K562 (cell line): Measurements from ENCODE around the gene PMF1. TPM values are rescaled to one million over a fixed set of nuclear protein-coding genes. Genes with fewer than 3 reads are reported as not detected.

Source experiments
- ATAC-seq: fragments of 200-7000 bp; cut with Tn5 transposase; 3 replicates; pipeline ENCODE4 v1.9.1; 2020; ENCODE audit warnings: moderate library complexity
- BruUV-seq: library from RNA; stranded (reverse); fragments of 400-500 nt; replicated peaks from 2 replicates; lab custom pipeline; 2021; lab: Mats Ljungman, UMichigan
- CTCF ChIA-PET: fragments of 300-600 bp; formaldehyde crosslinking; extraction: SDS; loops from one replicate; lab custom pipeline; 2021; ENCODE audit warnings: low intra/inter-chr PET ratio; lab: Yijun Ruan, JAX
- POLR2A ChIA-PET: fragments of 300-600, 350-650 bp; sonication (Branson Sonifier 250); formaldehyde crosslinking; extraction: SDS; loops from one replicate; lab custom pipeline; 2021; ENCODE audit warnings: antibody characterized with exemption, inconsistent platforms; lab: Yijun Ruan, JAX
- DNase-seq, 4 experiments: peaks; one replicate each; pipeline versions ENCODE4 v3.0.0 to v3.0.0-alpha.2; 2011 to 2018; ENCODE audit warnings: low spot score in 3 of 4, mixed read lengths in 3 of 4; ENCODE audit errors: extremely low read depth in 1 of 4
- FAIRE-seq: peaks from 2 replicates; lab custom pipeline; 2011; peaks lifted over from hg19 to GRCh38; lab: Jason Lieb, UNC
- H2AFZ ChIP-seq: 2 replicates; pipeline ENCODE4 v1.6.0; 2011; ENCODE audit warnings: low read depth, low read length, control low read depth, inconsistent platforms
- H3K27ac ChIP-seq: fragments of 200-600 bp; 3 replicates; pipeline ENCODE4 v1.8.0; 2011; ENCODE audit warnings: low read depth, mild to moderate bottlenecking, control low read depth, inconsistent platforms, low read length, moderate library complexity, mixed read lengths; ENCODE audit errors: extremely low read depth
- H3K27me3 ChIP-seq, 2 experiments: fragments of 300-600 bp in 1 of 2; 2 replicates in 1 of 2; 3 replicates in 1 of 2; pipeline versions ENCODE4 v1.6.0 to v1.8.0; 2011; ENCODE audit warnings: inconsistent platforms in 2 of 2, low read length in 2 of 2, mild to moderate bottlenecking in 1 of 2, mixed read lengths in 1 of 2, moderate library complexity in 1 of 2; ENCODE audit not compliant: control insufficient read depth in 2 of 2, insufficient read depth in 2 of 2
- H3K36me3 ChIP-seq: fragments of 300-600 bp; 3 replicates; pipeline ENCODE4 v1.8.0; 2011; ENCODE audit warnings: mild to moderate bottlenecking, low read length, inconsistent platforms; ENCODE audit not compliant: control insufficient read depth, insufficient read depth
- H3K4me1 ChIP-seq, 2 experiments: fragments of 200-600 bp in 1 of 2; replicated peaks in 1 of 2; 2 replicates in 1 of 2; 3 replicates in 1 of 2; pipeline versions ENCODE4 v1.5.1 to v1.8.0; 2011; ENCODE audit warnings: inconsistent platforms in 2 of 2, low read length in 2 of 2, mild to moderate bottlenecking in 1 of 2, mixed read lengths in 1 of 2, moderate library complexity in 1 of 2; ENCODE audit not compliant: control insufficient read depth in 2 of 2, insufficient read depth in 2 of 2
- H3K4me2 ChIP-seq: 2 replicates; pipeline ENCODE4 v1.6.1; 2011; ENCODE audit warnings: low read length, control low read depth, inconsistent platforms, mixed read lengths; ENCODE audit not compliant: insufficient read depth
- H3K4me3 ChIP-seq: fragments of 200-600 bp; sonication (generic), shearing (Covaris generic); 2 replicates; pipeline ENCODE4 v1.5.1; 2016; ENCODE audit warnings: control low read depth, inconsistent platforms
- H3K79me2 ChIP-seq: fragments of 200-600 bp; 3 replicates; pipeline ENCODE4 v1.8.0; 2011; ENCODE audit warnings: low read length, inconsistent platforms; ENCODE audit not compliant: control insufficient read depth, insufficient read depth
- H3K9ac ChIP-seq, 2 experiments: 2 replicates each; pipeline versions ENCODE4 v1.6.0 to v1.6.1; 2011; ENCODE audit warnings: low read depth in 2 of 2, low read length in 2 of 2, control low read depth in 1 of 2, inconsistent platforms in 1 of 2, mild to moderate bottlenecking in 1 of 2, mixed read lengths in 1 of 2; ENCODE audit not compliant: insufficient read depth in 1 of 2
- H3K9me1 ChIP-seq: one replicate; pipeline ENCODE4 v1.6.0; 2011; ENCODE audit warnings: inconsistent platforms, mild to moderate bottlenecking, low read length, moderate library complexity; ENCODE audit not compliant: control insufficient read depth, insufficient read depth
- H3K9me3 ChIP-seq: replicated peaks from 2 replicates; pipeline ENCODE4 v1.5.1; 2011; ENCODE audit warnings: low read depth, low read length, inconsistent platforms; ENCODE audit not compliant: control insufficient read depth, insufficient read depth
- H4K20me1 ChIP-seq: replicated peaks from 2 replicates; pipeline ENCODE4 v1.6.1; 2011; ENCODE audit warnings: low read length, inconsistent platforms, mixed read lengths; ENCODE audit not compliant: control insufficient read depth, insufficient read depth
- C11orf30 ChIP-seq: fragments of 450-650 bp; IDR thresholded peaks from 2 replicates; pipeline ENCODE4 v1.6.1; 2016; ENCODE audit warnings: low read depth, mild to moderate bottlenecking
- CBX3 ChIP-seq, 2 experiments: IDR thresholded peaks; 1 replicate in 1 of 2; 2 replicates in 1 of 2; pipeline ENCODE4 v1.6.1; 2012; ENCODE audit warnings: inconsistent platforms in 2 of 2, low read length in 2 of 2, borderline replicate concordance in 1 of 2, control low read depth in 1 of 2
- GTF2A2 ChIP-seq: IDR thresholded peaks from 2 replicates; pipeline ENCODE4 v1.6.1; 2016; ENCODE audit warnings: mild to moderate bottlenecking, missing genetic modification characterization, missing compliant biosample characterization
- MAFG ChIP-seq: fragments of 450-650 bp; conservative IDR thresholded peaks from 2 replicates; pipeline ENCODE4 v1.6.1; 2016; ENCODE audit warnings: missing genetic modification characterization, missing compliant biosample characterization
- NFE2 ChIP-seq: IDR thresholded peaks from 2 replicates; pipeline ENCODE4 v1.6.1; 2014; ENCODE audit warnings: antibody characterized with exemption, low read depth
- ZNF253 ChIP-seq: fragments of 250-450 bp; sonication (Bioruptor Pico); conservative IDR thresholded peaks from 2 replicates; pipeline ENCODE4 v1.6.1; 2021; ENCODE audit warnings: mild to moderate bottlenecking
- ZNF316 ChIP-seq: fragments of 450-650 bp; IDR thresholded peaks from 2 replicates; pipeline ENCODE4 v1.6.1; 2016
- ZNF586 ChIP-seq: fragments of 450-650 bp; formaldehyde crosslinking; conservative IDR thresholded peaks from 2 replicates; pipeline ENCODE4 v1.4.0; 2020; ENCODE audit warnings: mild to moderate bottlenecking, moderate library complexity
- WGBS: fragments of 100-300 bp; shearing (Covaris generic); methylation state at CpG from one replicate; pipeline ENCODE4 v1.1.6; 2016; ENCODE audit warnings: low coverage, mixed read lengths; ENCODE audit not compliant: insufficient coverage; ENCODE audit errors: missing lambda C conversion rate; 5-methylcytosine and 5-hydroxymethylcytosine counted together
- in situ Hi-C: fragments of 300-500 bp; cut with MboI; formaldehyde crosslinking; loops from 4 replicates; pipeline ENCODE4 v1.15.0; 2018; ENCODE audit warnings: inconsistent platforms, mixed read lengths
- intact Hi-C: fragments of 100-400 bp; cut with micrococcal nuclease; formaldehyde crosslinking; loops from 2 replicates; pipeline ENCODE4 v1.14.2; 2022
- polyA plus RNA-seq, 8 experiments: library from polyadenylated mRNA; depleted of rRNA in 4 of 8; stranded (reverse) in 5 of 8; unstranded in 3 of 8; fragments of >200 nt; fragmentation: Nextera tagmentation in 2 of 8; fragmentation: Illumina TruSeq in 1 of 8; extraction: Ambion mirVana in 2 of 8; extraction: Trizol in 1 of 8; gene quantifications; 2 replicates each; pipeline versions ENCODE4 v1.2.1 to v1.2.3, GENCODE V29; 2011 to 2014; ENCODE audit warnings: inconsistent platforms in 1 of 8, missing spikeins in 1 of 8
- total RNA-seq, 7 experiments: library from RNA; depleted of rRNA in 6 of 7; stranded (reverse); fragments of >200 nt in 6 of 7; fragmentation: Illumina TruSeq in 2 of 7; extraction: Trizol in 2 of 7; gene quantifications; 2 replicates each; pipeline versions ENCODE4 v1.2.1 to v1.2.3, GENCODE V29; 2011 to 2021; ENCODE audit warnings: low replicate concordance in 1 of 7

The PMF1 gene
- total and polyA plus RNA-seq, 9 of the 15 experiments (the other 6 are each of a cell fraction or from before 2014, with no cell fraction given) = 9.4 to 92.9 (median 71.0) TPM

- no peak overlapping the region for H3K9ac ChIP-seq
- no peaks in the 10 kb centered on the region for H4K20me1 ChIP-seq
- peaks cover 9 to 14% of the 10 kb centered on the region in 2 experiments; a peak in 4 of 5 replicates for H3K4me1 ChIP-seq
- no peaks in the 10 kb centered on the region for H3K27me3 ChIP-seq
- POLR2A ChIA-PET = interaction anchor here (0.6 to 1.2 kb wide), 5 partner anchors 14 to 101 kb away, joined by 3 read pairs; no protein-coding TSS in a partner anchor
- no peaks in the 10 kb centered on the region for H3K79me2 ChIP-seq
- CTCF ChIA-PET = no interaction called here
- FAIRE-seq = no peak
- no peaks in the 10 kb centered on the region for H3K9me3 ChIP-seq
- peak; percentile 64 for TF ChIP-seq NFE2
- no peak for TF ChIP-seq ZNF586
- peak; percentile 32; the same call in 1 of the 2 replicates for TF ChIP-seq ZNF316
- no peak for TF ChIP-seq ZNF253 (CRISPR knock-in tag)
- peak; percentile 70 for TF ChIP-seq MAFG (tag)
- no peak for TF ChIP-seq GTF2A2 (tag)
- TF ChIP-seq C11orf30 = peak; percentile 56; the same call in 1 of the 2 replicates
- no peak for TF ChIP-seq CBX3 (IDR thresholded peaks at IDR 0.05; ENCODE audit: borderline replicate concordance in 1 of 2, low read length in 2 of 2)
- DNase-seq = no peak
- intact Hi-C loops = loop anchor here (5.0 kb wide), 2 partner anchors 133 to 217 kb away; no protein-coding TSS in a partner anchor
- peak; percentile 45 for ATAC-seq
- in situ Hi-C loops = loop anchor here (5.0 kb wide), 1 partner anchor 83 kb away; no protein-coding TSS in a partner anchor
- no TSS peak for BruUV-seq
- H3K36me3 ChIP-seq = peaks cover 31% of the 10 kb centered on the region; the same call in 2 of the 3 replicates
- no peak overlapping the region for H2AFZ ChIP-seq
- H3K4me2 ChIP-seq = no peak overlapping the region
- H3K4me3 ChIP-seq = no peak overlapping the region
- 48% methylated on average over 11 of the region's 11 CpGs for WGBS
- H3K9me1 ChIP-seq = no peaks in the 10 kb centered on the region
- no peak overlapping the region for H3K27ac ChIP-seq
These were observed 17.1 kb downstream of the PMF1 start for GRCh38 chr1:156229809-156230472.
